ENCODE data around the gene TSPAN1.
A peak's percentile ranks its signal among the peaks of the same experiment; 100 is the strongest.

Gene TSPAN1, protein sequence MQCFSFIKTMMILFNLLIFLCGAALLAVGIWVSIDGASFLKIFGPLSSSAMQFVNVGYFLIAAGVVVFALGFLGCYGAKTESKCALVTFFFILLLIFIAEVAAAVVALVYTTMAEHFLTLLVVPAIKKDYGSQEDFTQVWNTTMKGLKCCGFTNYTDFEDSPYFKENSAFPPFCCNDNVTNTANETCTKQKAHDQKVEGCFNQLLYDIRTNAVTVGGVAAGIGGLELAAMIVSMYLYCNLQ

DNA sequence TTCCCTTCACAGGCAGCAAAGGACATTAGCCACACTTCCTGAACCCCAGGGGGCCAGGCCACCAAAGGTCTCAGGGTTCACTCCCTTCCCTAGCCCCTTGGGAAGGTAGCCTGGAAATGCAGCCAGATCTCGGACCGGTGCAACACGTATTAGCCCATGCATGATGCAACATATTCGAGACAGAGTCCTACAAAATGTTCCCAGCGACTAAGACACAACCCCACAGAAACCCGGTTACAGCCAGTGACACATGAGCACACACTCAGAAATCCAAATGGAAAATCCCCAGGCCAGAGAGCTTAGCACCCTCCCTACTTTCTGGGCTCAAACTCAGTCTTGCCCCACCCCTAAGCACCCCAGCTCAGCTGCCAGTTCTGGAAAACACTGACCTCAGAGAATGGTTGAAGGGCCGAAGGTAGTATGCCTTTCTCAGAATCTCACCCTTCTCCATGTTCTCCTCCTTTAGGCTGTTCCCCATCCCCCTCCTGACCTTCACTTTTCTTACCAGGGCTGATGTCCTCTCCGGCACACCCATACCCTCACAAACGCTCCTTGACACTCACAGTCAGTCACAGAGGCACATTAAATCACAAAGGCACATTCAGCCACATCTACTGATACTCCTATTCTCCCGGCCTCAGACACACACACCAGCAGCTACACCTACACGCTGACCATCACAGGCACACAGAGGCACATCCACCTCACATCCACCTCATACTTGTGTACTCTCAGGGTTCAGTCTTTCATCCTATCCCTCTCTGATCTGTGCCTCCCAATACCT is at the start of gene TSPAN1:
TSPAN1 (plus strand) TSS at position 640 of the 784 bp plus-strand sequence. CDS start 6,021 bp downstream, outside the sequence.
- DNase-seq, result no peak

DNA sequence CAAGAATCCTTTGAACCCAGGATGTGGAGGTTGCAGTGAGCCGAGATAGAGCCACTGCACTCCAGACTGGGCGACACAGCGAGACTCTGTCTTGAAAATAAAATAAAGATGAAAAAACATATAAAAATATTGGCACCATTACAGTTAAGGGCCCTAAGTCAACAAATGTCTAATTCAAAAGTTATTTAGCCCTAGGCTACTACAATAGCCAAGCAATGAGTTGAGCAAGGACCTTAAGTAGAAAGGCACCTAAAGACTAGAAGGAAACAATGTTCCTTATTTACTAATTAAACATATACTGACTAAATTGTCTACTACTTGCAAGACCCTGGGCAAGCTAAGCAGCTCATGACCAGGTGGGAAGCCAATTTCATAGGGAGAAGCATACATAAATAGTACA is 46.5 kb upstream of the TSPAN1 start:
- no peak for DNase-seq

DNA sequence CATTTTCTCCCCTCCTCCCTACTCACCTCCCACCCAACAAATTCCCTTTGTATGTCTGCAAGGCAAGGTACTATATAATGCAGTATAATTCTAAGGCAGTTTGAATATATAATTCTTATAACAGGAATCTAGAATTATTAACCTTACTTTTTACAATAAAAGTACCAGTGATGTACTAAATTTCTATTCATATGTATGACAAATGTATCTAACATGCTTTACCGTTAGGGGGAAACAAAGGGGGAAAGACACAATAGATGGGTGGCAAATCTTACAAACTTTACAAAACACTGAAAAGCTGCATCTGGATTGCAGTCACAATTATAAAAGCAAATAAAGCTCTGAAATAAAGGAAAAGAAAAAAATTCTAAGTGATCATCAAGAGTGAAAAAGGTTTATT is 44.8 kb upstream of the TSPAN1 start:
- peak; percentile 55 for DNase-seq

DNA sequence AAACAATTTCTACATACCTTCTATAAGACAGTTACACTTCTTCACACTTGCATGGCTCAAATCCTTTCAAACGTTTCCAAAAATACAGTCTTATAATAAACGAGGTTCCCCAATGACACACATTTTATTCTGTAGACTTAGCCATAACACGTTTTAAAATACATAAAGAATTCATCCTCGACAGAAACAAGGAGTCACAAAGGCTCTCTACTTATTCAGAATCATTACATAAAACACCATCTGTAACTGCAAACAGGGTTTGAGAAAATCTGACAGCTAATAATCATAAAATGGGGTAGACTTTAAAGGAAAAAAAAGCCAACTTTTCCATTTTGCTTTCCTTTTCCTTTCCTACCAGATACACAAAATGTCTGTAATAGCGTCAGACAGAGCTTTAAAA is 44.3 kb upstream of the TSPAN1 start:
- DNase-seq, result peak; percentile 65

DNA sequence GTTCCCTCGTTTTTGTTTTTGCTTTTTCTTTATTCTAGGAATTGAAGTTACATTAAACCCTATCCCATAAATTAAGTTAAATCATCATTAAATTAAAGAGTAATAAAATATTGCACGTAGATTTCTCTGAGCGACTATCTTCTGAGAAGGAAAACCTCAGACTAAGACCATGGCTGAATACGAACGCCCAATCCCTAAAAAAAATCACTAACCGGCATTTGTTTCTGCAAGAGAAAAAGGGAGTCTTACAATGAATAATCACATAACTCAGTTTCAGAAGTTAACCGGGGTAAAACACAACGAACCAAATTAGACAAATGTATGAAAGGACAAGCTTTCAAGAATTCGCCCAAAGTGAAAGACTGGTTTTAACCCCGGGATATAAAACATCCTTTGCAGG is 43.8 kb upstream of the TSPAN1 start:
- DNase-seq, result peak; percentile 72

DNA sequence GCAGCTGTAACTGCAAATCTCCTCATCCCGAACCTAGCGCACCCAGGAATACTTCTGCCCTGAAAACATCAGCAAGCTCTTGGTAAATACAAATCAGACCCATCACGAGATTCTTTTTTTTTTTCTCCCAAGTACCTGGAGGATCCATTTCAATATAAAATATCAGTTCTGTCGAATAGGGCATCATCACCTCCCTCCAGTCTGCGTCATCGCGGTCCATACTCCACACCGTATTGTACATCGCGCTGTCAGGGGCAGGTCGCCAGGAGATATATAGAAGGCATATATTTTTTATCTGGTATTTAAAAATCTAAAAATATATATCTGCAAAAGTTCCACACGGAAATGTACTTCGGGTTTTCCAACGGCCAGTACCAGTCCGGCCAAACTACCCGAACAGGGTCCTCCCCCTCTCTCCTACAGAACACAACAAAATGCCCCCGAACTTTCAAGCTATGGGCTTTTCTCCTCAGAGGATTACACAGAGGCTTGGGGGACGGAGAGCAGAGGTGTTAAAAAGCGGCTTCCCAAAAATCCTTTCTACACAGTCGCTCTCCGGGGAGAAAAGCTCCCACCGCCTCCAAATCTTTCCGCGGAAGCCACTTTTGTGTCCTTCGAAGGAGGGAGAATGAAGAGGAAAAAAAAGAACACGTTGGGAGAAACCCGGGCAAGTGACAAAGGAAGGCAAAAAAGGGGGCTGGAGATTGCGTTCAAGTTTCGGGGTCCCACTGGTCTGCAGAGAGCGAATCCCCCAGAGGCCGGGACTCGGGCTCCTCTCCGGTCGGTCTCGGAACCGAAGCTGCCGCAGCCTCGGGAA is 43.0 kb upstream of the TSPAN1 start:
- peak; percentile 85 for DNase-seq

DNA sequence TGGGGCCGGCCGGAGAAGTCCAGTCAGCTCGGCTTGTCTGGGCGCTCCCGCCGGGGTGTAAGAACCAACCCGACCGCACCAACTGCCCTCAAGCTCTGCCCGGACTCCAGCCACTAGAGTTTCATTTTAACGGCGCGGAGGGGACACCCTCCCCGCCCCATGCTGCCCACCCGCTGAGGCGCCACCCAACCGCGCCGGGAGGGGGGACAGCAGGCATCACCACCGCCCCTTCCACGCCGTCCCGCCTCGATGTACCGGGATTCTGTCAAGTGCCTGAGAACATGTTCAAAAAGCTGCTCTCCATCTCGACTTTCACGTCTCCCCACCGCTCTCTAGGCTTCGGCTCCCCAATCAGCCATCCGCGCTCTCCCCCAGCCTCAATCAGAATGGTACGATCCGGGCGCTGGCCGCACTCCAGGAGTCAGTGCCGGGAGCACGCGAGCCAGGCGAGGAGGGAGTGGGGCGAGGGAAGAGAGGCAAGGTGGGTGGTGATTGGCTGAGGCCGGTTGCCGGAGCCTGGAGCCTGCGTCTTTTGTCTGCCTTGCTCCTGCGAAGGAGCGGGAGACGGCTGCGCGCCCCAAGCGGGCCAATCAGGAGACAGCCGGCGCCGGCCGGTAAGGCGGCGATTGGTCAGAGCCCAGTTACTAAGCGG is 42.2 kb upstream of the TSPAN1 start, which contains the start of gene PIK3R3:
PIK3R3 (minus strand) TSS at position 101 of the 652 bp plus-strand sequence. CDS start 677 bp downstream, outside the sequence.
- DNase-seq, result peak; percentile 99

DNA sequence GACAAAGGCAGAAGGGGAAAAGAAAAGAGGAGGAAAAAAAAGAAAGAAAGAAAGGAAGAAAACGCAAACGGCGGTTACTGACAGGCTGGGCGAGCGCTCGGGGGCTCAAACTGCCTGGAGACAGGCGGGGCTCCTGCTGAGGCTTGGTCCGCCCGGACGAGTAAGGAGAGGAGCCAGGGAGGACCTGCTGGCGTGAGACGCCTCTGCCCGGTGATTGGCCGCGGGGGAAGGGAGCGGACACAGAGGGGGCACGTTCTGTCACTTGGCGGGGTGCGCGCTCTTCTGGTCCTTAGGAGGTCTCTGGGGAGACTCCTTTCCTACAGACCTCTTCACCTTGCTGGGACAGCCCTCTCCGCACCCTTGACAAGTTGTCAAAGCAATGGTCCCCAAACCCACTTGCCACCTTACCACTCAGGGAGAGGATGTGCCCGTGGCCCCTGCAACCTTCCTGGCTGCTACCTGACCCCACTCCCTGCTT is 41.7 kb upstream of the TSPAN1 start:
- DNase-seq, result no peak

DNA sequence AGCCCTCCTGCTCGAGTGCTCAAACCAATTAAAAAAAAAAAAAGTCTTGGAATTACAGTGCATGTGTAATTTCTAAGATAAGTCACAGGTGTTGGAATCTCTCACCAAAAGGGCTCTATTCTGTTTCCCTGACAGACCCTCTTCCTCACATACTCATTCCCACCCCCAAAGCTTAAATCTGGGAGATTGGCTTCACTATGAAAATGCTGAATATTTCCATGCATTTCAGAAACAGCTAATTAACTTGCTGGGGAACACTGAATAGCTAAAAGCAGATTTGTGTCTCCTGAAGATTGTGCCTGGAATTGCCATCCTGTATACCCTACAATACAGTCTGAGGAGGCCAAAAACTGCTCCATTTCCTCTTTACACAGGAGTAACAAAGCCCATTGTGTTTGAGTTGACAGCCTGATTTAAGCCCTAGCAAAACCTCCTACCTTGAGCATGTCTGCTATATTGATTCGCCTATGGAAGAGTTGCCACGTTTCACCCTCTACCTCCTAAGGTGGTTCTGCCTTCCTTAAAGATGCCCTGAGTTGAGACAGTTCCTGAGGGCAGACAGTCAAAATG is 41.0 kb upstream of the TSPAN1 start:
- DNase-seq, result peak; percentile 39

DNA sequence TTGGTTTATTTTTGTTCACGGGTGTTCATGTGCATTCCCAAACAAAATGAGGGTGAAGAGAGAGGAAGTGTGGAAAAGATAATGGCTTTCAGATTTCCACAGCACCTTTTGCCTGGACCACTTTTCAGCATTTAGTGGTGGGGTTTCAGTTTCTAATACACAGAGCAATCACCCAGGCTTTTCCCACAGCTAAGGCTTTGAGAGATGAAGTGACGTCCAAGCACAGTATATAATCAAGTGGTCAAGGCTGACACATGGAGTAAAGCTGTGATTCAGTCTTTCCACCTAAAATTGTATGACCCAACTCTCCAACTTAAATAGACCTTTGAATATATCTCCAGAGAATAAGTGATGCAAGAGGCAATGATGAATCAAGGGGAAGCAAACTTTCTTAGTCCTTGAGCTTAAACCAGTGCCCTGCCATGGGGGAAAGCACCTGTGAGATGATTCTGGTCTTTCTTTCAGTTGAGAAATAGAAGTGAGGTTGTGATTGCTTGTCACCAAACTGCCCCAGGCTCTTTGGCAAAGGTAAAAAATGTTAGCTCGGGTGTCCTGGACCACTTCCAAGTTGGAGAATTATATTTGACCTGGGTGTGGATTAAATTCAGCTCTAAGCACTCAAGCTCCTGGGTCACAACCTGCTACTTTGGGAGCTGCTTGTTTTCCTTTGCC is 40.1 kb upstream of the TSPAN1 start:
- DNase-seq, result peak; percentile 21

DNA sequence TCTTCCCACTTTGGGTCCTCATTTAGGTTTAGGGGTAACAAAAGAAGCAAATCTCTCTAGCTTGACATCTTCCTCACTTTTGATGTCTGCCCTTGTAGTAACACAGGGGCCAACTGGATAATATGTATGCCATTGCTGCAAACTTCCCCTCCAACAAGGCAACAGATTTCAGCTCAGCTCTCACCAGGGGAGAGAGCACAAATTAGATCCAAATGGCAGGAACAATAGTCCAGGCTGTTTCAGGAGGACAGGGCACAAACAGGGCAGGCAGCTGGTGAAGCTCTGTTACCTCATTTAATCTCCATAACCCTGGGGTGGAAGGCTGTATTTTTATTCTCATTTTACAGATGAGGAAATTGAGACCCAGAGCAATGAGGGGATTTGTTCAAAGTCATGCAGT is 38.2 kb upstream of the TSPAN1 start:
- DNase-seq, result peak; percentile 47

DNA sequence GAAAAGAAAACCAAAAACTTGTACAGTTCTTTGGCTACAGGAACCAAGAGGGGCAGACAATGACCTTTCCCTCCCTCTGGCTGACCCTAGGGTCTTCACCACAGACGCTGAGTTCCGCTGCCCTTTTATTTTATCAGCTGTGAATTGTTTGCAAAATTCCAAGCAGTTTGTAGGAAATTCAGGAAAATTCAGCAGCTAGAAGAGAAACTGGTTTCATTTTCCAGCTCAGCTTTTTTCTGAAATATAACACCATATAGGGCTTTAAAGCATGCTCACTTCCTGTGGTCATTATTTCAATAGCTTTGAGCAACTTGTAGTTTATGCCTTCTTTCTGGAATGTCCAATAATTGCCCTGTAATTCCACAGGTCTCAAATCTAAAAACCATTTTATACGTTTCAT is 37.0 kb upstream of the TSPAN1 start:
- DNase-seq, result peak; percentile 14

DNA sequence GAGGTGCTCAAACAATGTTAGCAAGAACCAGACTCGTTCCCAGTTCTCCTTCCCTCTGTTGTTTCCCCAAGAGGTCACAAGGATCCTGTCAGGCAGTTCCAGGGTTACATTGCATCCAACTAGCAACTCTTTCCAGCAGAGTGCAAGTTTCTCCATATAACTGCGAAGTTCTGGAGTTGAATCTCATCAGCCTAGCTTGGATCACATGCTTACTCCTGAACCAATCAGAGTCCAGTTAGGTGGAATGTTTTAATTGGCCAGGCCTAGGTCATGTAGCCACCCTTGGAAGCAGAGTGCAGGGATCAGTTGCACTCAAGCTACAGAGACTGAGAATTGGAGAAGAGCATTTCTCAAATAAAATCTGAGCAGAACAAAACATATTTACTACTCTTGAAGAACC is 26.6 kb upstream of the TSPAN1 start:
- DNase-seq, result no peak

DNA sequence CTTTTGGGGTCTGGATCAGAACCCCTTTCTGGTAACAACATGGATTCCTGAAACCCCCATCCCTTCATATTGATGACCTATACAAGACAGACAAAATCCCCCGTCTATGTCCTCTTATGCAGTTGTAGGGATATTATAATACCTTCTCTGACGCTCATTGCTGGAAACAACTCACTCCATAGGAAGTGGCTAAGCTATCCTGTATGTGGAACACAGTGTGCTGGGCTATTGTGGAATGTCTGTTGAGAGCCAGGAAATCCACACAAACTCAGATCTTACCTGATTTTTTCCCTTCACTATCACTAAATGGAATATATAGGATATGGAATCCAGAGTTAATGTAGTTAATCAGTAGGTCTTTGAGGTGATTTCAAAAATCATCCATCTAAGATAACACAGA is 24.8 kb upstream of the TSPAN1 start:
- DNase-seq, result no peak

DNA sequence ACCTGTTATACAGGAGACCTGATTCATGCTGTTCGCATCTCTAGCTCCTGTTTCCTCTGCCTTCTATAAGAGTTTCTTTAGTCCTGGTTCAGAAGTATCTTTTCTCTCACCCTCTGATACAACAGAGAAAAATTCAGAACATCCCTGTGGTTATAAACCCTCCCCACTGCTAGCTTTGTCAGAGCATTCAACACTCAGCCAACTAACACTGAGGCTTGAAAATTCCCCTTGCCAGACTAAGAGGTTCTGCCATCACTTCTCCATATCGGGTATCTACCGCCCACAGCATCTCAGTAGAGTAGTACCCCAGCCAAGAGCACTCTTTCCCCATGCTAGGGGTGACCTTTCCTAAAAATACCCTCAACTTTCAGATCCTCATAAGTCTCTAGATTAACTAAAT is 22.9 kb upstream of the TSPAN1 start:
- DNase-seq, result no peak

DNA sequence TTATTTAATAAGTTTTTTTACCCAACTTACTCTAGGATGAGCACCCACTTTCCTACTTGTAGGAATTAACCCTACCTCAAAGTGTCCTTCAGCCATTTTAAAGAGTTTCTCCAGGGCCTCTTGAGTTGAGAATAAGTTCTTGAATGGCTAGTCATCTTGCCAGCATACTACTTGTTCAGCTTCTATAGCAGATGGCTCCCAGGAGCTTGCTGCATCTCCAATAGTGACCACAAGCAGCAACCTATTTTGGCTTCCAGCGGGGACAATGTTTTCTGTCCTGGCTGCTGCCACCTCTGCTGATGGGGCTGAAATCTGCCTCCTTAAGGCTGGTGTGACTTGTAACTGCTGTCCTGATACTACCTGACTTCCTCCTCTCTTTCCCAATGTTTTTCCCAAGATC is 21.7 kb upstream of the TSPAN1 start:
- DNase-seq, result no peak

DNA sequence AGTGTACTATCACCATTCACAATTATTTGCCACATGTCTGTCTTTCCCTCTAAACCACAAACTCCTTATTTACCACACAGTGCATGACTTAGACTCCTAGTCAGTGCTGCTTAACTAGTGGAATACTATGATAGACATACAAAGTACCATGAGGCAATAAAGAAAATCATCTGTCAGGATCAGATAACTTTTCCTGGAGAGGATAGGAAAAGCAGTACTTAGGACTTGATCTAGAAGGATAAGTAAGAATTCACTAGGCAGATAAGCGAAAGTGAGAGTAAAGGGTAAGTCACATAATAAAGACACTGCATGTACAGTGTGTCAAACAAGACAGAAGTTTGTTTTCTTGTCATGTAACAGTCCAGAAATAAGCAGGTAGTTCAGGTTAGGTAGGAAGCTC is 21.2 kb upstream of the TSPAN1 start:
- DNase-seq, result no peak

DNA sequence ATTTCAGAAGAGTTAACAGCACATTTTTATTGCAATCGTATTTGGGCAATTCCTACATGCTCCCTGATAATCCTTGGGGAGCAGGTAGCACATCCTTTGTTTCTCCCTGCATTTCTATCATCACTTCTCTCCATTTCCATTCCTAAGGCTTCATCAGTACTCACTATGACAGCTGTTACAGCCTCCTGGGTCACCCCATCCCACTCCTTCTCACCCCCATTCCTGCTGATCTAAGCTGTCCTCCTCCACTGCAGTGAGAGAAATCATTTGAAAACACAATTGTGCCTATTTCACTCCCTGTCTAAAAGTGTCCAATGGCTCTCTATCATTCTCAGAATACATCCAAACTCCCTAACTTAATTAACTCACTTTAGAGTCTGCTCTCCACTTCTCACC is 17.0 kb upstream of the TSPAN1 start:
- no peak for DNase-seq

DNA sequence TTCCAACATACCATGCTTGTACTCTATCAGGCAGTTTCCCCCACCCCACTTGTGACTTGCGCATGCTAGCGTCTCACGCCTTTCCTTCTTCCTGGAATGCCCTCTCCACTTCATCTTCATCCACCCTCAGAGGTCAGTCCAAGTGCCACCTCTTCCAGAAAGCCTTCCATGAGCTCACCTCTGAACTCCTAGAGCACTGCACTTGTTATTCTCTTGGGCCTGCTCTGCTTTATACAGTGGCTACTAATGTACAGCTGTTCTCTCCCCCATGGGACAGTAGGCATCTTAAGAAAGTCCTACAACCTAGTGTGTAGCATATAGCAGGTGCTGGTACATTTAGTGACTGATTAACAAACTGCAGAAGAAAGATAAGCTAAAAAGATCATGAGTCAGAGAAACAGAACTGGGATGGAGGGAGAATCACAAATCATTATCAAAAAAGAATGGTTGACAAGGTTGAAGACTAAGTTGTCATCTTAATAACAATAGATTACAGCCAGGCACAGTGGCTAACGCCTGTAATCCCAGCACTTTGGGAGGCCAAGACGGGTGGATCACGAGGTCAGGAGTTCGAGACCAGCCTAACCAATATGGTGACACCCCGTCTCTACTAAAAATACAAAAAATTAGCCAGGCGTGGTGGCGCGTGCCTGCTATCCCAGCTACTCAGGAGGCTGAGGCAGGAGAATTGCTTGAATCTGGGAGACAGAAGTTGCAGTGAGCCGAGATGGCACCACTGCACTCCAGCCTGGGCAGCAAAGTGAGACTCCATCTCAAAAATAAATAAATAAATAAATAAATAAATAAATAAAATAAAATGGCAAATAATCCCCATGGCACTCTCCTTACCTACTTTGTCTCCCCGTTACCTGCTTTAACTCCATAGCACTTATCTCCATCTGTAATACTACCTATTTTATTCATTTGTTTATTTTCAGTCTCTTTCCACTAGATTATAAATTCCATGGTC is 16.3 kb upstream of the TSPAN1 start:
- DNase-seq, result no peak

DNA sequence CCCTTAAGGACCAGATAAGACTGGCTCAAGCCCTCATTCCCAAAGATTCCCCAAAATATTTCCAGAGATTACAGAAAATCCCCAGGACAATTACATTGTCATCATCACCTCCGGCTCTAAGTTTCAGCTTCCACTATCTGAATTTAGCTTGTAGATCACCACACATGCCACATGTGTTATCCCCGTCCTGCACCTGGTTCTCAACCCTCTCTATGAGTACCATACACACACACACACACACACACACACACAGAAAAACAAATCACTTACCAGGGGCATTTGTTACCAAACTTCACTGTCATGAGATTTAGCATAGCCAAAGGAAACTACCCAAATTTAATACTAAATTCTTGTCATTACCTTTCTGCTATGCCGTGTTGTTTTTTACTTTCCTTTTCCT is 15.4 kb upstream of the TSPAN1 start:
- DNase-seq, result no peak

DNA sequence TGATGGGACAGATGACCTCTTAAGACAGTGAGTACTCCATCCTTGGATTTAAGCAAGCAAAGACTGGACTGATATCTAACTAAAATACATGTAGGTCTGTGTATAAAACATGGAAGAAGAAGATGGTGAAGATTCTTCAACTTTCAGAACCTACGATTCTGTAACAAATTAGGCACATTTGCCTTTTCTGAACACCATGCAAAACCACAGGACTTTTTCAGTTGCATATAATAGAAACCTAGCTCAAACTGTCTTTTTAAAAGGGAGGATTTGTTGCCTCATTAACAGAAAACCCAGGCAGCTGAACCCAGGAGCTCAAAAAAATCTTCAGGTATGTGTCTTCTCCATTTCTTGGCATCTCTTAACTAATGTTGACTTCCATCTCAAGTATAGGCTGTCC is 14.7 kb upstream of the TSPAN1 start:
- no peak for DNase-seq

Data from eye (tissue), 1 donor.